Hematopoietic multipotent progenitor cell treated with erythropoietin and hydrocortisone succinate and interleukin-3 and kit ligand, for 17 days (in vitro differentiated cells): Measurements from ENCODE around the gene MGLL.
A peak's percentile ranks its signal among the peaks of the same experiment; 100 is the strongest.

Experiments
- DNase-seq: peaks from one replicate; pipeline ENCODE4 v3.0.0-alpha.2; 2015; ENCODE audit warnings: low spot score

Gene MGLL

GRCh38 chr3:127822041-127822681 is at the start of gene MGLL:
Gene MGLL, minus strand, starts transcription at chr3:127822515. Its CDS starts 197 bp downstream, at chr3:127822318.
- DNase-seq, result no peak

GRCh38 chr3:127870156-127870555 is 47.8 kb upstream of the MGLL start:
- DNase-seq, result no peak

- no peak for DNase-seq
Measured at GRCh38 chr3:127867986-127868385, 45.7 kb upstream of the MGLL start.

GRCh38 chr3:127867412-127867811 is 45.1 kb upstream of the MGLL start:
- no peak for DNase-seq

- no peak for DNase-seq
Measured at GRCh38 chr3:127865941-127866340, 43.6 kb upstream of the MGLL start.

- no peak for DNase-seq
Measured at GRCh38 chr3:127860211-127860696, 37.9 kb upstream of the MGLL start.

- no peak for DNase-seq
Measured at GRCh38 chr3:127859730-127860129, 37.4 kb upstream of the MGLL start.

- DNase-seq, result no peak
Measured at GRCh38 chr3:127858937-127859336, 36.6 kb upstream of the MGLL start.

GRCh38 chr3:127858521-127858920 is 36.2 kb upstream of the MGLL start:
- DNase-seq, result no peak

GRCh38 chr3:127857333-127857732 is 35.0 kb upstream of the MGLL start:
- DNase-seq, result peak; percentile 13

- no peak for DNase-seq
Measured at GRCh38 chr3:127856801-127857200, 34.5 kb upstream of the MGLL start.

- no peak for DNase-seq
Measured at GRCh38 chr3:127855246-127855645, 32.9 kb upstream of the MGLL start.

- no peak for DNase-seq
Measured at GRCh38 chr3:127853681-127854080, 31.4 kb upstream of the MGLL start.

- DNase-seq, result no peak
Measured at GRCh38 chr3:127851899-127852298, 29.6 kb upstream of the MGLL start.

- DNase-seq, result no peak
Measured at GRCh38 chr3:127849368-127849767, 27.1 kb upstream of the MGLL start.

GRCh38 chr3:127848131-127849129 is 26.1 kb upstream of the MGLL start:
- no peak for DNase-seq

GRCh38 chr3:127847236-127847720 is 25.0 kb upstream of the MGLL start:
- DNase-seq, result no peak

GRCh38 chr3:127846576-127846975 is 24.3 kb upstream of the MGLL start:
- no peak for DNase-seq

- DNase-seq, result no peak
Measured at GRCh38 chr3:127844326-127844942, 22.1 kb upstream of the MGLL start.

- DNase-seq, result no peak
Measured at GRCh38 chr3:127840671-127841070, 18.4 kb upstream of the MGLL start.

GRCh38 chr3:127839099-127839498 is 16.8 kb upstream of the MGLL start:
- DNase-seq, result no peak
